GM12864 (cell line): ENCODE results near the gene CDK14.
A peak's percentile ranks its signal among the peaks of the same experiment; 100 is the strongest.

Source experiments
- DNase-seq: peaks from one replicate; pipeline ENCODE4 v3.0.0-alpha.2; 2011; ENCODE audit warnings: low read depth
- H3K4me3 ChIP-seq: 2 replicates; pipeline ENCODE4 v1.5.1; 2011; ENCODE audit warnings: mild to moderate bottlenecking, low read depth, low read length, control low read depth
- TF ChIP-seq, protein P1 (sequence below): IDR thresholded peaks from 2 replicates; pipeline ENCODE4 v1.5.1; 2011; ENCODE audit warnings: low read depth, mild to moderate bottlenecking, moderate library complexity, low read length, control low read depth, inconsistent platforms; ENCODE audit errors: missing control alignments

The CDK14 gene

DNA sequence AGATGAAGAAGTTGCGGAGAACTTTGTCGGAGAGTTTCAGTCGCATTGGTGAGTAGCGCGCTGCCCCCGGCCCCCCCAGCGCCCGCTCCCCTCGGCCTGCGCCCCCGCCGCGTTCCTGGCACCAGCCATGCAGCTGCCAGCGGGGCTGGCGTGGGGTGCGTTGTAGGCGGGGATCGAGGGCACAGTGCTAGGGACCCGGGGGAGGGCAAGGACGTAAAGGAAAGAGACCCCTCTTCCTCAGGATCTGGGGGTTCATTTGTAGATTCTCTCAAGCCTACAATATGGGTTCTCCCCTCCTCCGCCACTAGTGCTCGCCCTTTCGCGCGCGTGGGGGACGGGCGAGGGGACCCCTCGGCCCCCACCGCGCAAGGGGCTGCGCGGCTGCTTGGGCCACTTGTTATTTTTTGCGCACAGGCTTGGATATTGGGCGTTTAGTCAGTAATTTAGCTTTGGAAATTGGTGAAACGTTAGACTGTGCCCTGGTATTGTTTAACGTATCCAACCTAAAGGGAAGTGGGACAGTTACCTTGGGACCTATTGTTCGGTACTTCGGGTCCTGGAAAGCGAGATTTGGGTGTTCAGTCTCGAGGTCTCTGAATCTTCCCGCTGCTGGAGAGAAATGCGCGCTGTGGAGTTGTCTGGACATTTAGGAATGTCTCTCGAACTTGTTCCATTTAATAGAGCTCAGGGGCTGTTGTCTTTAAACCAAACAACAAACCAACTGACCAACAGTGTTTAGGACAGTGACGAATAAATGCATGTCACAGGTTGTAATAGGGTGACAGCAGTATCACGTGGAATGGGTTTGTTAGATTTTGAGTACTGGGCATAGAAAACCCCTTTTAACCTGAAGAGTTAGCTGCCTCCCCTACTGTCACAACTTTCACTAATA, 796 bp downstream of the CDK14 start:
- TF ChIP-seq, protein P1, sequence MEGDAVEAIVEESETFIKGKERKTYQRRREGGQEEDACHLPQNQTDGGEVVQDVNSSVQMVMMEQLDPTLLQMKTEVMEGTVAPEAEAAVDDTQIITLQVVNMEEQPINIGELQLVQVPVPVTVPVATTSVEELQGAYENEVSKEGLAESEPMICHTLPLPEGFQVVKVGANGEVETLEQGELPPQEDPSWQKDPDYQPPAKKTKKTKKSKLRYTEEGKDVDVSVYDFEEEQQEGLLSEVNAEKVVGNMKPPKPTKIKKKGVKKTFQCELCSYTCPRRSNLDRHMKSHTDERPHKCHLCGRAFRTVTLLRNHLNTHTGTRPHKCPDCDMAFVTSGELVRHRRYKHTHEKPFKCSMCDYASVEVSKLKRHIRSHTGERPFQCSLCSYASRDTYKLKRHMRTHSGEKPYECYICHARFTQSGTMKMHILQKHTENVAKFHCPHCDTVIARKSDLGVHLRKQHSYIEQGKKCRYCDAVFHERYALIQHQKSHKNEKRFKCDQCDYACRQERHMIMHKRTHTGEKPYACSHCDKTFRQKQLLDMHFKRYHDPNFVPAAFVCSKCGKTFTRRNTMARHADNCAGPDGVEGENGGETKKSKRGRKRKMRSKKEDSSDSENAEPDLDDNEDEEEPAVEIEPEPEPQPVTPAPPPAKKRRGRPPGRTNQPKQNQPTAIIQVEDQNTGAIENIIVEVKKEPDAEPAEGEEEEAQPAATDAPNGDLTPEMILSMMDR, result no peak
- H3K4me3 ChIP-seq, result peak overlapping the region; percentile 89
- no peak for DNase-seq

DNA sequence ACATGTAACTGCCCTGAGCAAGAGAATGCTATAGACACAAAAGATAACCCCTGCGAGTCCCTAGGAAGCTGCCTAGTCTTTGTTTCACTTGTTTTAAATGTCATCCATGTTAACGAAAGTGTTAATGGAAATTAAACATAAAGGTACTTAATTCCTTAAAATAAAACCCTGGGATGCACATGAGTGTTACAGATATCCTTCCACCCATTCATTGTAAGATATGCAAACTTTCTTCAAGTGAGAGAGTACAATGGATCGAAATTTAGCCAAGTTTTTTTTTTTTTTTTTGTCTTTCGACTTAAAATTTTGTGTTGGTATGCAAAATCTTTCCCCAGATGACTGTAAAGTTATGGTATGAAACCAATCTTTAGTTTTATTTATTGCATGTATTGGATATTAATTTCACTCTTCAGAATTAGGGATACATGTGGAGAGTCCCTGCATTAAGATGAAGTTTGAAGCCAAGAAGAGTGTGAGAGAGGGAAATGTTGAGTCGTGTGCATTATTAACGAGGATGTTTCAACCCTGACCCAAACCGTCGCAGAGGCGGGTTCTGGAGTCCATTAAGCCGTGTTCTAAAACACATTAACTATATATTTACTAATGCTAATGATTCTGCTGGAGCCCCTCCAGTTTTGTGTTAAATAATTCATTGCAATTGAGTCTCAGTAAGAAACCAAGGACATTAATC, 1.6 kb downstream of the CDK14 start:
- TF ChIP-seq, protein P1, result no peak
- no peak for DNase-seq
- peak overlapping the region; percentile 89 for H3K4me3 ChIP-seq

DNA sequence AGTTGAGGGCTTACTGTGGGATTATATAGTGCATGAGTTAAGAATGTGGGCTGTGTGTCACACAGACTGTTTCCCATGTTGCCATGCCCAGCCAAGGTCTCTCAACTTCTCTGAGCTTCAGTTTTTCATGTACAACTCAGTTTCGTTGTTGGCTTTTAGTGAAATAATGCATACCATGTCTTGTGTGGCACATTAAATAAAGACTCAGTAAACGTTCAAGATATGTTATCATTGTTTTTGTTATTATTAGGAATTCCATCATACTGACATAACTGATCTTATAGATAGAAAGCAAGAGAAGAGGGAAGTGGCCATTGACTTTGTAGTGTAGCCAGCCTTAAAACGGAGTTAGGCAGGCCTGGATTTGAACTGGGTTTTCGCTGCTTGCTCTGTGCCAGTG, 2.9 kb downstream of the CDK14 start:
- H3K4me3 ChIP-seq, result no peak overlapping the region
- no peak for DNase-seq

DNA sequence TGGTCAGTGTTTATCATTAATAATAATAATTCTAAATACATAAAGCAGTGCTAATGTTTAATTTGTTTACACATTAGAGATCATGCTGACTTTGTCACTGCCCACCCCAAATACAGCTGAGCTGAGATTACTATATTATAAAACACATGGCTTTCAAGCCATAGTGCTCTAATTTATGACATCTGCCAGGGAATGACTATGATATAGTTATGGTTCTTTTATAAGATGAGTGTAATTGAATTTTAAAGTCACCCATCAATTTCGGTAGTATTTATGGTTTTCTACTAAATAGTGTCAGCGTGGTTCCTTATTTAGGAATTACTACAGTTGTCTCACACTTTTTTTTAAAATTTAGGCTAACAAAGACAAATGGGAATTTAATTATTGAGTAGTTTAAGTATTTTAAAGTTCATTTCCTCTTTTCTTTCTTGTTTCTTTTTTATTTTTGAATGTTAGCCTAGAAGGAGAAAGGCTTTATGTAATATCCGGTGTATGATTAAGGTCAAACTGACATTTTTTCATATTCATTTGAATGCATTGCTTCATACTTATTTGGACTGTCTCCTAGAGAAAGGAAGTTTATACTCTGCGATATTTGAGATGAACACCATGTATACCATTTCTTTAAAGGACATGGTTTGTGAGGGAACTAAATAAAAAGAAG, 3.9 kb downstream of the CDK14 start:
- DNase-seq, result no peak
- H3K4me3 ChIP-seq, result no peak overlapping the region
- TF ChIP-seq, protein P1, result no peak

More for the DNA sequence above, 2.9 kb downstream of the CDK14 start:
- TF ChIP-seq, protein P1, result no peak

DNA sequence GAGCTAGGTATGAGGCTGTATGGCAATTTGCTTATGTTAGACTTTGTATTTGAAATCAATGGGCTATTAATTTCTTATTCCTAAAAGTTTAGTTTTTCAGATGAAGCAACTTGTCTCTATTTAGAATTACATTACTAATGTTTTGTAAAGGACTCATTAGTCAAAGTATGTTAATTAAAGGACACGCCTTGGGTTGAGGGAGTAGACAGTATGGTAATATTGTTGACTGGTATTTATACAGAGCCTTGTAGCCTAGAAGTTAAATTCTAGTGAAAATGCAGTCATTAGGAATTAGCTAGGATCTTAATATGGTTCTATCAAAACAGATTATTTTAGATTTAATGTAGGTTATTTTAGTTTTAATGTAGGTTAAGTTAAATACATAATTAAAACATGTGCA, 6.2 kb downstream of the CDK14 start:
- no peak for DNase-seq
- TF ChIP-seq, protein P1, result no peak
- no peak overlapping the region for H3K4me3 ChIP-seq

DNA sequence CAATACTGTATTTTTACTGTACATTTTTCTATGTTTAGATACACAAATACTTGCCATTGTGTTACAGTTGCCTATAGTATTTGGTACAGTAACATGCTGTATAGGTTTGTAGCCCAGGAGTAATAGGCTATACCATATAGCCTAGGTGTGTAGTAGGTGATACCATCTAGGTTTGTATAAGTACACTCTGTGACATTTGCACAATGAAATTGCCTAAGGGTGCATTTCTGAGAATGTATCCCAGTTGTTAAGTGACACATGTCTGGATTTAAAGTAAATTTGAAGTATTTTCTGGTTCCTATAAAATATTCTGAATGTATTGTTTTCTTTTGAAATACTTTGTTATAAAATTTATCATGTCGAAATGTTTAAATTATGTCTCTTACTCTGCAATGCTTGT, 7.2 kb downstream of the CDK14 start:
- no peak overlapping the region for H3K4me3 ChIP-seq
- DNase-seq, result no peak
- TF ChIP-seq, protein P1, result no peak
